HFFc6 (cell line): Measurements from ENCODE around the gene KIF24. TPM values are rescaled to one million over a fixed set of nuclear protein-coding genes. Genes with fewer than 3 reads are reported as not detected.

ENCODE experiments used
- DNase-seq: peaks from one replicate; pipeline ENCODE4 v3.0.0-alpha.2; 2018
- H3K27ac Mint-ChIP-seq: 2 replicates; pipeline ENCODE4 v1.8.0; 2020; ENCODE audit warnings: mild to moderate bottlenecking, mixed read lengths
- H3K27me3 Mint-ChIP-seq: 2 replicates; pipeline ENCODE4 v1.8.0; 2021; ENCODE audit warnings: mild to moderate bottlenecking, moderate library complexity, mixed read lengths; ENCODE audit not compliant: insufficient read depth
- H3K36me3 Mint-ChIP-seq: 2 replicates; pipeline ENCODE4 v1.8.0; 2021; ENCODE audit warnings: low read depth, mixed read lengths
- H3K4me1 Mint-ChIP-seq: 2 replicates; pipeline ENCODE4 v1.8.0; 2020; ENCODE audit warnings: low read depth, mixed read lengths
- H3K4me3 Mint-ChIP-seq: 2 replicates; pipeline ENCODE4 v1.8.0; 2020; ENCODE audit warnings: mild to moderate bottlenecking, moderate library complexity, mixed read lengths
- H3K9me3 Mint-ChIP-seq: 2 replicates; pipeline ENCODE4 v1.8.0; 2020; ENCODE audit warnings: mild to moderate bottlenecking, mixed read lengths
- CTCF ChIP-seq: fragments of 200-600 bp; sonication (generic); IDR thresholded peaks from 2 replicates; pipeline ENCODE4 v1.5.0; 2021; ENCODE audit warnings: antibody characterized with exemption, mild to moderate bottlenecking
- total RNA-seq, 6 experiments: library from RNA; stranded (reverse); fragmentation: NEBNext Ultra II Directional; extraction: Animal tissue kit (Norgen Biotek cat#: 25700); gene quantifications; 2 replicates in 1 of 6; 3 replicates in 5 of 6; pipeline ENCODE4 v1.2.3, GENCODE V29; 2021

Gene KIF24
- total RNA-seq, 6 experiments from 2014 or later = 1.4 to 3.2 (median 2.8) TPM

- Mint-ChIP-seq H3K27ac (no peak overlapping the region), H3K36me3 (no peaks in the 10 kb centered on the region), H3K27me3 (peaks cover 18% of the 10 kb centered on the region), H3K4me1 (peaks cover 10% of the 10 kb centered on the region), H3K9me3 (peaks cover 3% of the 10 kb centered on the region; the same call in 1 of the 2 replicates), H3K4me3 (peak overlapping the region; percentile 90)
- no peak for TF ChIP-seq CTCF
- DNase-seq = no peak
Observed at GRCh38 chr9:34375901-34376595, 47.0 kb upstream of the KIF24 start.

GRCh38 chr9:34374905-34375552 is 46.0 kb upstream of the KIF24 start:
- Mint-ChIP-seq H3K36me3 (no peaks in the 10 kb centered on the region), H3K27me3 (peaks cover 18% of the 10 kb centered on the region), H3K4me3 (no peak overlapping the region), H3K27ac (no peak overlapping the region), H3K4me1 (peaks cover 10% of the 10 kb centered on the region), H3K9me3 (peaks cover 5% of the 10 kb centered on the region)
- no peak for DNase-seq
- TF ChIP-seq CTCF = no peak

- no peak for TF ChIP-seq CTCF
- H3K36me3 Mint-ChIP-seq = no peaks in the 10 kb centered on the region
- peaks cover 17% of the 10 kb centered on the region for H3K27me3 Mint-ChIP-seq
- H3K27ac Mint-ChIP-seq = no peak overlapping the region
- peaks cover 4% of the 10 kb centered on the region for H3K4me1 Mint-ChIP-seq
- DNase-seq = no peak
- H3K9me3 Mint-ChIP-seq = peaks cover 5% of the 10 kb centered on the region
- no peak overlapping the region for H3K4me3 Mint-ChIP-seq
Observed at GRCh38 chr9:34374339-34374738, 45.3 kb upstream of the KIF24 start.

GRCh38 chr9:34373749-34374148 is 44.7 kb upstream of the KIF24 start:
- no peaks in the 10 kb centered on the region for H3K4me1 Mint-ChIP-seq
- peaks cover 15% of the 10 kb centered on the region for H3K27me3 Mint-ChIP-seq
- no peak for TF ChIP-seq CTCF
- no peak overlapping the region for H3K27ac Mint-ChIP-seq
- no peak overlapping the region for H3K4me3 Mint-ChIP-seq
- H3K9me3 Mint-ChIP-seq = peaks cover 10% of the 10 kb centered on the region
- no peak for DNase-seq
- peaks cover 4% of the 10 kb centered on the region for H3K36me3 Mint-ChIP-seq

- Mint-ChIP-seq H3K4me3 (no peak overlapping the region), H3K4me1 (no peaks in the 10 kb centered on the region), H3K36me3 (peaks cover 10% of the 10 kb centered on the region), H3K27me3 (peaks cover 11% of the 10 kb centered on the region), H3K9me3 (peaks cover 17% of the 10 kb centered on the region), H3K27ac (no peak overlapping the region)
- no peak for TF ChIP-seq CTCF
- no peak for DNase-seq
Observed at GRCh38 chr9:34372467-34373011, 43.5 kb upstream of the KIF24 start.
